IMR-90 (cell line): ENCODE data around the gene CDKAL1.

Experiments
- CEBPB ChIP-seq: IDR thresholded peaks from 2 replicates; pipeline ENCODE4 v1.6.1; 2012; ENCODE audit warnings: low read depth, low read length, improper control_type of control experiment
- POLR2A ChIP-seq: IDR thresholded peaks from 2 replicates; pipeline ENCODE4 v1.6.1; 2012; ENCODE audit warnings: mild to moderate bottlenecking, low read depth, low read length
- RAD21 ChIP-seq: IDR thresholded peaks from 2 replicates; pipeline ENCODE4 v1.6.1; 2012; ENCODE audit warnings: low read length, improper control_type of control experiment
- RFX5 ChIP-seq: IDR thresholded peaks from 2 replicates; pipeline ENCODE4 v1.8.0; 2012; ENCODE audit warnings: low read depth, mild to moderate bottlenecking, low read length, moderate library complexity
- TF ChIP-seq, protein P1 (sequence below): conservative IDR thresholded peaks from 2 replicates; pipeline ENCODE4 v1.5.1; 2012; ENCODE audit warnings: mild to moderate bottlenecking, low read depth, low read length, improper control_type of control experiment
- TF ChIP-seq, protein P2 (sequence below): fragments of 150-350 bp; IDR thresholded peaks from 2 replicates; pipeline ENCODE4 v1.6.1; 2016; ENCODE audit warnings: low read depth, mild to moderate bottlenecking, low read length, moderate library complexity, borderline replicate concordance

DNA sequence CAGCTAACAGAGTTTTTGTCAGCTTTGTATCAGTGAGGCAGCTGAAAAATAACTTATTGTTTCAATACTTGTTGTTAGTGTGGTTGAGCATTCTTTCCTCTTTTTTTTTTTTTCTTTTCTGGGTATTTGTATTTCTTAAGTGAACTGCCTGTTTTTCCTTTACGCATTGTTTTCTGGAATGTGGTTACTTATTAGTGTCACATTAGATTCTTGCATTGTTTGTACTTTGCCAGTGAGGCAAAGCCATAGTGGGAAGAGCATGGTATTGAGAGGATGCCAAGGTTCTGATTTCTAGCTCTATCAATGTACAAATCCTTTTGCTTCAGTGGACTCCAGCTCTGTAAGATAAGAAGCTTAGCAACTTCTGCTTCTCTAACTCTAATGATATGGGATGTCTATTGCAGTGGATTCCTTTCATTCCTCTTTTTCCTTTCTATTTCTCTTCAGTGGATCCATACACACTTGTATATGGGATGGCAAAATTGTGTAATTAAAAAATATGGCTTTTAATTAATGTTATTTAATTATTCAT is 3.9 kb downstream of the CDKAL1 start:
- TF ChIP-seq, protein P1, sequence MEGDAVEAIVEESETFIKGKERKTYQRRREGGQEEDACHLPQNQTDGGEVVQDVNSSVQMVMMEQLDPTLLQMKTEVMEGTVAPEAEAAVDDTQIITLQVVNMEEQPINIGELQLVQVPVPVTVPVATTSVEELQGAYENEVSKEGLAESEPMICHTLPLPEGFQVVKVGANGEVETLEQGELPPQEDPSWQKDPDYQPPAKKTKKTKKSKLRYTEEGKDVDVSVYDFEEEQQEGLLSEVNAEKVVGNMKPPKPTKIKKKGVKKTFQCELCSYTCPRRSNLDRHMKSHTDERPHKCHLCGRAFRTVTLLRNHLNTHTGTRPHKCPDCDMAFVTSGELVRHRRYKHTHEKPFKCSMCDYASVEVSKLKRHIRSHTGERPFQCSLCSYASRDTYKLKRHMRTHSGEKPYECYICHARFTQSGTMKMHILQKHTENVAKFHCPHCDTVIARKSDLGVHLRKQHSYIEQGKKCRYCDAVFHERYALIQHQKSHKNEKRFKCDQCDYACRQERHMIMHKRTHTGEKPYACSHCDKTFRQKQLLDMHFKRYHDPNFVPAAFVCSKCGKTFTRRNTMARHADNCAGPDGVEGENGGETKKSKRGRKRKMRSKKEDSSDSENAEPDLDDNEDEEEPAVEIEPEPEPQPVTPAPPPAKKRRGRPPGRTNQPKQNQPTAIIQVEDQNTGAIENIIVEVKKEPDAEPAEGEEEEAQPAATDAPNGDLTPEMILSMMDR: no peak
- TF ChIP-seq POLR2A (no peak), RFX5 (no peak), RAD21 (no peak), CEBPB (no peak)
- TF ChIP-seq, protein P2, sequence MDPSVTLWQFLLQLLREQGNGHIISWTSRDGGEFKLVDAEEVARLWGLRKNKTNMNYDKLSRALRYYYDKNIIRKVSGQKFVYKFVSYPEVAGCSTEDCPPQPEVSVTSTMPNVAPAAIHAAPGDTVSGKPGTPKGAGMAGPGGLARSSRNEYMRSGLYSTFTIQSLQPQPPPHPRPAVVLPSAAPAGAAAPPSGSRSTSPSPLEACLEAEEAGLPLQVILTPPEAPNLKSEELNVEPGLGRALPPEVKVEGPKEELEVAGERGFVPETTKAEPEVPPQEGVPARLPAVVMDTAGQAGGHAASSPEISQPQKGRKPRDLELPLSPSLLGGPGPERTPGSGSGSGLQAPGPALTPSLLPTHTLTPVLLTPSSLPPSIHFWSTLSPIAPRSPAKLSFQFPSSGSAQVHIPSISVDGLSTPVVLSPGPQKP: no peak
